K562 (cell line): ENCODE data around the gene SUMF2. TPM values are rescaled to one million over a fixed set of nuclear protein-coding genes. Genes with fewer than 3 reads are reported as not detected.

Experiments
- ARID1B ChIP-seq: fragments of 450-650 bp; IDR thresholded peaks from 2 replicates; pipeline ENCODE4 v1.6.1; 2016; ENCODE audit warnings: antibody characterized with exemption, mild to moderate bottlenecking, inconsistent platforms
- ATF3 ChIP-seq, 2 experiments: fragments of 450-650 bp in 1 of 2; sonication (generic) in 1 of 2; formaldehyde crosslinking in 1 of 2; IDR thresholded peaks in 1 of 2; conservative IDR thresholded peaks in 1 of 2; 2 replicates each; pipeline versions ENCODE4 v1.6.1 to v1.8.1; 2016 to 2023; ENCODE audit warnings: mild to moderate bottlenecking in 2 of 2, moderate library complexity in 2 of 2, inconsistent platforms in 1 of 2, missing genetic modification reagents in 1 of 2
- BDP1 ChIP-seq: IDR thresholded peaks from 3 replicates; pipeline ENCODE4 v1.6.1; 2011; ENCODE audit not compliant: insufficient read length, insufficient read depth
- GATAD2B ChIP-seq: fragments of 450-650 bp; IDR thresholded peaks from 2 replicates; pipeline ENCODE4 v1.6.1; 2017; ENCODE audit warnings: mild to moderate bottlenecking, borderline replicate concordance
- HINFP ChIP-seq: fragments of 450-650 bp; conservative IDR thresholded peaks from 2 replicates; pipeline ENCODE4 v1.6.1; 2016; ENCODE audit warnings: missing genetic modification characterization, low read depth, mild to moderate bottlenecking, control low read depth, missing compliant biosample characterization
- NR2C2 ChIP-seq, 2 experiments: fragments of 200-800 bp in 1 of 2; sonication (Bioruptor generic) in 1 of 2; sonication (generic) in 1 of 2; formaldehyde crosslinking in 1 of 2; IDR thresholded peaks; 2 replicates each; pipeline versions ENCODE4 v1.6.1 to v1.8.0; 2016 to 2022; ENCODE audit warnings: mild to moderate bottlenecking in 1 of 2, missing compliant biosample characterization in 1 of 2, missing genetic modification characterization in 1 of 2, missing genetic modification reagents in 1 of 2
- PKNOX1 ChIP-seq: fragments of 450-650 bp; IDR thresholded peaks from 2 replicates; pipeline ENCODE4 v1.6.1; 2016
- REST ChIP-seq, 2 experiments: fragments of 450-650 bp; formaldehyde crosslinking in 1 of 2; IDR thresholded peaks; 2 replicates each; pipeline versions ENCODE4 v1.4.0 to v1.6.1; 2014 to 2020; ENCODE audit warnings: mild to moderate bottlenecking in 2 of 2, borderline replicate concordance in 1 of 2, low read depth in 1 of 2
- RUNX1 ChIP-seq: sonication (generic); IDR thresholded peaks from 2 replicates; pipeline ENCODE4 v1.6.1; 2016; ENCODE audit warnings: antibody characterized with exemption, low read depth
- TEAD4 ChIP-seq, 2 experiments: sonication (generic) in 1 of 2; formaldehyde crosslinking in 1 of 2; IDR thresholded peaks; 2 replicates each; pipeline versions ENCODE4 v1.6.1 to v1.8.0; 2012 to 2022; ENCODE audit warnings: borderline replicate concordance in 1 of 2, inconsistent platforms in 1 of 2, low read length in 1 of 2, mild to moderate bottlenecking in 1 of 2, missing genetic modification reagents in 1 of 2
- TSC22D4 ChIP-seq: fragments of 450-650 bp; IDR thresholded peaks from 2 replicates; pipeline ENCODE4 v1.6.1; 2016; ENCODE audit warnings: missing genetic modification characterization, missing biosample characterization, control low read depth
- polyA plus RNA-seq, 8 experiments: library from polyadenylated mRNA; depleted of rRNA in 4 of 8; stranded (reverse) in 5 of 8; unstranded in 3 of 8; fragments of >200 nt; fragmentation: Nextera tagmentation in 2 of 8; fragmentation: Illumina TruSeq in 1 of 8; extraction: Ambion mirVana in 2 of 8; extraction: Trizol in 1 of 8; gene quantifications; 2 replicates each; pipeline versions ENCODE4 v1.2.1 to v1.2.3, GENCODE V29; 2011 to 2014; ENCODE audit warnings: inconsistent platforms in 1 of 8, missing spikeins in 1 of 8
- total RNA-seq, 7 experiments: library from RNA; depleted of rRNA in 6 of 7; stranded (reverse); fragments of >200 nt in 6 of 7; fragmentation: Illumina TruSeq in 2 of 7; extraction: Trizol in 2 of 7; gene quantifications; 2 replicates each; pipeline versions ENCODE4 v1.2.1 to v1.2.3, GENCODE V29; 2011 to 2021; ENCODE audit warnings: low replicate concordance in 1 of 7

Gene SUMF2
- total and polyA plus RNA-seq, 9 of the 15 experiments (the other 6 are each of a cell fraction or from before 2014, with no cell fraction given): 39.0 to 113 (median 67.7) TPM

DNA sequence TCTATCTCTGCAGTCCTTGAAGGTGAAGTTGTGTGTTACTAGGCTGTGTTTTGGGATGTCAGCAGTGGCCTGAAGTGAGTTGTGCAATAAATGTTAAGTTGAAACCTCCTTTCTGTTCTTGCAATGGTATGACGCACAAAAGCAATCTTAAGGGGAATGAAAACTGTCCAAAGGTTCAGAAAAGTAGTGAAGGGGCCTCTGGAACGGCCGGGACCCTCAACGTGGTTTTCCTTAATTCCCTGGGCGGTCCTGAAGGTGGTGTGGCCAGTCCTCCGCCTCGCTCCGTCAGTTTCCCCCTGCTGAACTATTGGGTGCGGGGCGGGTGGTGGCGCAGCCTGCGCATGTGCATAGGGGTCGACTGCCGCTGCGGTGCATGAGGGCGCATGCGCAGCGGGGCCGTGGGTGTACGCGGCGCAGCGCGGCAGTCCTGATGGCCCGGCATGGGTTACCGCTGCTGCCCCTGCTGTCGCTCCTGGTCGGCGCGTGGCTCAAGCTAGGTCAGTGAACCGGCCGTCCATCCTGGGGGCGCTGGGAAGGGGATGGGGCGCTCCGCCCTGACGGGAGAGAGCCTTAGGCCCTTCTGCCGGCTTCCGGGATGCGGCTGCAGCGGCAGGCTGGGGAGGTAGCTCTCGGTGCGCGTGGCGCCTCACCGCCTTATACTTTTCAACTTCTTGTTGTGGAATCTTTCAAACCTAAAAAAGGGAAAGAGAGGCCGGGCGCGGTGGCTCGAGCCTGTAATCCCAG lies at the start of gene SUMF2 (continued):
- TF ChIP-seq HINFP (tag) (no peak), TSC22D4 (no peak), RUNX1 (no peak; the same call in 1 of the 2 replicates), BDP1 (no peak), PKNOX1 (0 out of 2 replicates have a peak, but pooled peaks have one; percentile 5), NR2C2 (CRISPR knock-in tag; IDR thresholded peaks at IDR 0.05) (0 out of 2 replicates have a peak, but pooled peaks have one; percentile 48), NR2C2 (tag; IDR thresholded peaks at IDR 0.05) (peak; percentile 68), ARID1B (0 out of 2 replicates have a peak, but pooled peaks have one; percentile 15), TEAD4 (IDR thresholded peaks at IDR 0.05; ENCODE audit: low read length) (0 out of 2 replicates have a peak, but pooled peaks have one; percentile 38), TEAD4 (CRISPR knock-in tag; IDR thresholded peaks at IDR 0.05; ENCODE audit: borderline replicate concordance) (no peak), GATAD2B (no peak), ATF3 (IDR thresholded peaks at IDR 0.05) (peak; percentile 67), ATF3 (CRISPR knock-in tag; conservative IDR thresholded peaks at IDR 0.05) (no peak), REST (IDR thresholded peaks at IDR 0.05; ENCODE audit: borderline replicate concordance) (no peak), REST (CRISPR knock-in tag; IDR thresholded peaks at IDR 0.05; ENCODE audit: low read depth) (no peak; the same call in none of the 2 replicates)
